K562 (cell line): ENCODE data around the gene PIK3R1. TPM values are rescaled to one million over a fixed set of nuclear protein-coding genes. Genes with fewer than 3 reads are reported as not detected.

Source experiments
- ATAC-seq: fragments of 200-7000 bp; cut with Tn5 transposase; 3 replicates; pipeline ENCODE4 v1.9.1; 2020; ENCODE audit warnings: moderate library complexity
- BruUV-seq: library from RNA; stranded (reverse); fragments of 400-500 nt; replicated peaks from 2 replicates; lab custom pipeline; 2021; lab: Mats Ljungman, UMichigan
- CTCF ChIA-PET: fragments of 300-600 bp; formaldehyde crosslinking; extraction: SDS; loops from one replicate; lab custom pipeline; 2021; ENCODE audit warnings: low intra/inter-chr PET ratio; lab: Yijun Ruan, JAX
- POLR2A ChIA-PET: fragments of 300-600, 350-650 bp; sonication (Branson Sonifier 250); formaldehyde crosslinking; extraction: SDS; loops from one replicate; lab custom pipeline; 2021; ENCODE audit warnings: antibody characterized with exemption, inconsistent platforms; lab: Yijun Ruan, JAX
- DNase-seq, 4 experiments: peaks; one replicate each; pipeline versions ENCODE4 v3.0.0 to v3.0.0-alpha.2; 2011 to 2018; ENCODE audit warnings: low spot score in 3 of 4, mixed read lengths in 3 of 4; ENCODE audit errors: extremely low read depth in 1 of 4
- FAIRE-seq: peaks from 2 replicates; lab custom pipeline; 2011; peaks lifted over from hg19 to GRCh38; lab: Jason Lieb, UNC
- H2AFZ ChIP-seq: 2 replicates; pipeline ENCODE4 v1.6.0; 2011; ENCODE audit warnings: low read depth, low read length, control low read depth, inconsistent platforms
- H3K27ac ChIP-seq: fragments of 200-600 bp; 3 replicates; pipeline ENCODE4 v1.8.0; 2011; ENCODE audit warnings: low read depth, mild to moderate bottlenecking, control low read depth, inconsistent platforms, low read length, moderate library complexity, mixed read lengths; ENCODE audit errors: extremely low read depth
- H3K27me3 ChIP-seq, 2 experiments: fragments of 300-600 bp in 1 of 2; 2 replicates in 1 of 2; 3 replicates in 1 of 2; pipeline versions ENCODE4 v1.6.0 to v1.8.0; 2011; ENCODE audit warnings: inconsistent platforms in 2 of 2, low read length in 2 of 2, mild to moderate bottlenecking in 1 of 2, mixed read lengths in 1 of 2, moderate library complexity in 1 of 2; ENCODE audit not compliant: control insufficient read depth in 2 of 2, insufficient read depth in 2 of 2
- H3K36me3 ChIP-seq: fragments of 300-600 bp; 3 replicates; pipeline ENCODE4 v1.8.0; 2011; ENCODE audit warnings: mild to moderate bottlenecking, low read length, inconsistent platforms; ENCODE audit not compliant: control insufficient read depth, insufficient read depth
- H3K4me1 ChIP-seq, 2 experiments: fragments of 200-600 bp in 1 of 2; replicated peaks in 1 of 2; 2 replicates in 1 of 2; 3 replicates in 1 of 2; pipeline versions ENCODE4 v1.5.1 to v1.8.0; 2011; ENCODE audit warnings: inconsistent platforms in 2 of 2, low read length in 2 of 2, mild to moderate bottlenecking in 1 of 2, mixed read lengths in 1 of 2, moderate library complexity in 1 of 2; ENCODE audit not compliant: control insufficient read depth in 2 of 2, insufficient read depth in 2 of 2
- H3K4me2 ChIP-seq: 2 replicates; pipeline ENCODE4 v1.6.1; 2011; ENCODE audit warnings: low read length, control low read depth, inconsistent platforms, mixed read lengths; ENCODE audit not compliant: insufficient read depth
- H3K4me3 ChIP-seq: fragments of 200-600 bp; sonication (generic), shearing (Covaris generic); 2 replicates; pipeline ENCODE4 v1.5.1; 2016; ENCODE audit warnings: control low read depth, inconsistent platforms
- H3K79me2 ChIP-seq: fragments of 200-600 bp; 3 replicates; pipeline ENCODE4 v1.8.0; 2011; ENCODE audit warnings: low read length, inconsistent platforms; ENCODE audit not compliant: control insufficient read depth, insufficient read depth
- H3K9ac ChIP-seq, 2 experiments: 2 replicates each; pipeline versions ENCODE4 v1.6.0 to v1.6.1; 2011; ENCODE audit warnings: low read depth in 2 of 2, low read length in 2 of 2, control low read depth in 1 of 2, inconsistent platforms in 1 of 2, mild to moderate bottlenecking in 1 of 2, mixed read lengths in 1 of 2; ENCODE audit not compliant: insufficient read depth in 1 of 2
- H3K9me1 ChIP-seq: one replicate; pipeline ENCODE4 v1.6.0; 2011; ENCODE audit warnings: inconsistent platforms, mild to moderate bottlenecking, low read length, moderate library complexity; ENCODE audit not compliant: control insufficient read depth, insufficient read depth
- H3K9me3 ChIP-seq: replicated peaks from 2 replicates; pipeline ENCODE4 v1.5.1; 2011; ENCODE audit warnings: low read depth, low read length, inconsistent platforms; ENCODE audit not compliant: control insufficient read depth, insufficient read depth
- H4K20me1 ChIP-seq: replicated peaks from 2 replicates; pipeline ENCODE4 v1.6.1; 2011; ENCODE audit warnings: low read length, inconsistent platforms, mixed read lengths; ENCODE audit not compliant: control insufficient read depth, insufficient read depth
- C11orf30 ChIP-seq: fragments of 450-650 bp; IDR thresholded peaks from 2 replicates; pipeline ENCODE4 v1.6.1; 2016; ENCODE audit warnings: low read depth, mild to moderate bottlenecking
- HMGXB4 ChIP-seq: sonication (generic); formaldehyde crosslinking; IDR thresholded peaks from 2 replicates; pipeline ENCODE4 v1.8.1; 2023; ENCODE audit warnings: mild to moderate bottlenecking, missing genetic modification reagents
- ZNF253 ChIP-seq: fragments of 250-450 bp; sonication (Bioruptor Pico); conservative IDR thresholded peaks from 2 replicates; pipeline ENCODE4 v1.6.1; 2021; ENCODE audit warnings: mild to moderate bottlenecking
- ZNF316 ChIP-seq: fragments of 450-650 bp; IDR thresholded peaks from 2 replicates; pipeline ENCODE4 v1.6.1; 2016
- ZNF384 ChIP-seq: IDR thresholded peaks from 2 replicates; pipeline ENCODE4 v1.6.1; 2012; ENCODE audit warnings: low read depth, low read length, improper control_type of control experiment
- in situ Hi-C: fragments of 300-500 bp; cut with MboI; formaldehyde crosslinking; loops from 4 replicates; pipeline ENCODE4 v1.15.0; 2018; ENCODE audit warnings: inconsistent platforms, mixed read lengths
- intact Hi-C: fragments of 100-400 bp; cut with micrococcal nuclease; formaldehyde crosslinking; loops from 2 replicates; pipeline ENCODE4 v1.14.2; 2022
- polyA plus RNA-seq, 8 experiments: library from polyadenylated mRNA; depleted of rRNA in 4 of 8; stranded (reverse) in 5 of 8; unstranded in 3 of 8; fragments of >200 nt; fragmentation: Nextera tagmentation in 2 of 8; fragmentation: Illumina TruSeq in 1 of 8; extraction: Ambion mirVana in 2 of 8; extraction: Trizol in 1 of 8; gene quantifications; 2 replicates each; pipeline versions ENCODE4 v1.2.1 to v1.2.3, GENCODE V29; 2011 to 2014; ENCODE audit warnings: inconsistent platforms in 1 of 8, missing spikeins in 1 of 8
- total RNA-seq, 7 experiments: library from RNA; depleted of rRNA in 6 of 7; stranded (reverse); fragments of >200 nt in 6 of 7; fragmentation: Illumina TruSeq in 2 of 7; extraction: Trizol in 2 of 7; gene quantifications; 2 replicates each; pipeline versions ENCODE4 v1.2.1 to v1.2.3, GENCODE V29; 2011 to 2021; ENCODE audit warnings: low replicate concordance in 1 of 7

The PIK3R1 gene
- total and polyA plus RNA-seq, 9 of the 15 experiments (the other 6 are each of a cell fraction or from before 2014, with no cell fraction given) = 1.1 to 9.7 (median 4.8) TPM

GRCh38 chr5:68270399-68270975 is 54.9 kb downstream of the PIK3R1 start:
- no peaks in the 10 kb centered on the region; a peak in 1 of 5 replicates for H3K4me1 ChIP-seq
- H2AFZ ChIP-seq = no peak overlapping the region
- CTCF ChIA-PET = no interaction called here
- no TSS peak for BruUV-seq
- POLR2A ChIA-PET = interaction anchor here (0.6 kb wide), 1 partner anchor 163 kb away, joined by 3 read pairs; no protein-coding TSS in a partner anchor
- intact Hi-C loops = loop anchor here (5.0 kb wide), 1 partner anchor 1023 kb away; no protein-coding TSS in a partner anchor
- DNase-seq = no peak
- H3K9me1 ChIP-seq = no peaks in the 10 kb centered on the region
- H3K79me2 ChIP-seq = no peaks in the 10 kb centered on the region
- H3K27ac ChIP-seq = no peak overlapping the region
- no peak overlapping the region for H3K4me3 ChIP-seq
- no peak for FAIRE-seq
- H3K9ac ChIP-seq = no peak overlapping the region
- no peaks in the 10 kb centered on the region for H3K9me3 ChIP-seq
- no peak for ATAC-seq
- H3K36me3 ChIP-seq = no peaks in the 10 kb centered on the region
- H3K27me3 ChIP-seq = no peaks in the 10 kb centered on the region; a peak in 1 of 5 replicates
- TF ChIP-seq ZNF384 (no peak), HMGXB4 (CRISPR knock-in tag) (no peak), ZNF253 (CRISPR knock-in tag) (no peak), C11orf30 (peak; percentile 48), ZNF316 (peak; percentile 70)
- H4K20me1 ChIP-seq = no peaks in the 10 kb centered on the region; the same call in 1 of the 2 replicates
- in situ Hi-C loops = no loop called here
- H3K4me2 ChIP-seq = no peak overlapping the region
